GM13977 (cell line): ENCODE measurements around the gene ZNF562.

Experiments used
- DNase-seq: peaks from one replicate; pipeline ENCODE4 v3.0.0; 2012; ENCODE audit warnings: low spot score
- in situ Hi-C: fragments of 300-500 bp; cut with MboI; formaldehyde crosslinking; loops from one replicate; pipeline ENCODE4 v1.12.0; 2022; ENCODE audit warnings: low sequenced_read_pairs, low pct_unique_long_range_greater_than_20kb, mixed read lengths, inconsistent platforms; ENCODE audit not compliant: unreplicated experiment
- TF ChIP-seq, protein P1 (sequence below): IDR thresholded peaks from 2 replicates; pipeline ENCODE4 v1.5.1; 2012; ENCODE audit warnings: mild to moderate bottlenecking, control low read depth; ENCODE audit not compliant: insufficient read depth; ENCODE audit errors: extremely low read depth, missing control alignments

The ZNF562 gene

GRCh38 chr19:9674663-9675357 is at the start of gene ZNF562:
TSS of gene ZNF562 (minus strand) at chr19:9675100. CDS start at chr19:9660744, 14,356 bp downstream.
- DNase-seq = peak; percentile 90
- TF ChIP-seq, protein P1, sequence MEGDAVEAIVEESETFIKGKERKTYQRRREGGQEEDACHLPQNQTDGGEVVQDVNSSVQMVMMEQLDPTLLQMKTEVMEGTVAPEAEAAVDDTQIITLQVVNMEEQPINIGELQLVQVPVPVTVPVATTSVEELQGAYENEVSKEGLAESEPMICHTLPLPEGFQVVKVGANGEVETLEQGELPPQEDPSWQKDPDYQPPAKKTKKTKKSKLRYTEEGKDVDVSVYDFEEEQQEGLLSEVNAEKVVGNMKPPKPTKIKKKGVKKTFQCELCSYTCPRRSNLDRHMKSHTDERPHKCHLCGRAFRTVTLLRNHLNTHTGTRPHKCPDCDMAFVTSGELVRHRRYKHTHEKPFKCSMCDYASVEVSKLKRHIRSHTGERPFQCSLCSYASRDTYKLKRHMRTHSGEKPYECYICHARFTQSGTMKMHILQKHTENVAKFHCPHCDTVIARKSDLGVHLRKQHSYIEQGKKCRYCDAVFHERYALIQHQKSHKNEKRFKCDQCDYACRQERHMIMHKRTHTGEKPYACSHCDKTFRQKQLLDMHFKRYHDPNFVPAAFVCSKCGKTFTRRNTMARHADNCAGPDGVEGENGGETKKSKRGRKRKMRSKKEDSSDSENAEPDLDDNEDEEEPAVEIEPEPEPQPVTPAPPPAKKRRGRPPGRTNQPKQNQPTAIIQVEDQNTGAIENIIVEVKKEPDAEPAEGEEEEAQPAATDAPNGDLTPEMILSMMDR = no peak
- in situ Hi-C loops = no loop called here

DNA sequence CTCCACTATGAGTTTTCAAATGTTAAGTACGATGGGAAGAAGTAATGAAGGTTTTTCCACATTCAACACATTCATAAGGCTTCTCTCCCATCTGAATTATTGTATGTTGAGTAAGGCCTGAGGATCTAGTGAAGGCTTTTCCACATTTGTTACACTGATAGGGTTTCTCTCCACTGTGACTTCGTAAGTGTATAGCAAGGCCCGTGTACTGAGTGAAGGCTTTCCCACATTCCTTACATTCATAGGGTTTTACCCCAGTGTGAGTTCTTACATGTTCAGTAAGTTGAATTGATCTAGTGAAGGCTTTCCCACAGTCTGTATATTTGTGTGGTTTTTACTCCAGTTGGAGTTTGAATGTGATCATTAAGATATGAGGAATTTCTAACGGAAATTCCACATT is 49.3 kb upstream of the ZNF562 start:
- DNase-seq = no peak
- in situ Hi-C loops = no loop called here
- TF ChIP-seq, protein P1 = no peak

- in situ Hi-C loops = no loop called here
- DNase-seq = no peak
- TF ChIP-seq, protein P1 = no peak
Observed at GRCh38 chr19:9721861-9722260, 47.0 kb upstream of the ZNF562 start.

DNA sequence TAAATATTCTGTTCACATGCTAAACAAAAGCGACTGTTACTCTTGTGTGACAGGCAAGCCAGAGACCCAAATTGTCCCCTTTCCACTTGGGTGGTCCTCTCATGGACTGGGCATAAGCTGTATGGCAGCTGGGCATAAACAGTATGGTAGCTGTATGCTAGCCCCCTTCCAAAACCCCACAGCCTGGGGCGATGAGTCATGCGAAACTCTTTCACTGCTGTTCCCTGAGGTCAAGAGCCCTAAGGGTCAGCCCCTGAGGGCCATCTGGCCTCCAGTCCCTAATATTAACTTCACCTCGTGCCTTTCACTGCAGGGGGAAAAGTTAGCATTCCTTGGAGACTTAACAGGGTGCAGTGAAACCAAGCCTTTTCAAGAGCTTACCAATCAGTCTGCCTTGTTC is 45.6 kb upstream of the ZNF562 start:
- DNase-seq = no peak
- TF ChIP-seq, protein P1 = no peak
- in situ Hi-C loops = no loop called here

DNA sequence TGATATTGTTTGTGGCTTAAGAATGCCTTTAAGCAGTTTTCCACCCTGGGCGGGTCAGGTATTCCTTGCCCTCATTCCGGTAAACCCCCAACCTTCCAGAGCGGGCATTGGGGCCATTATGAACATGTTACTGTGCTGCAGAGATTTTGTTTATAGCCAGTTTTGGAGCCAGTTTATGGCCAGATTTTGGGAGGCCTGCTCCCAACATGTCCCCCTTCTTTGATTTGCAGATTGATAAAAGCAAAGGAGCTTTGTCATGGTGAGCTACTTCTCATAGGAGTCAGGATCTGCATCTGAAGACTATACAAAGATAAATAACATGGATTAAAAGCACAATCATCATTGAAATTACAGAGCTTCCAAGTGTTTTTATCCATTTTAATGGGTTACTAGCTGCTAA is 36.9 kb upstream of the ZNF562 start:
- no peak for DNase-seq
- TF ChIP-seq, protein P1 = no peak

GRCh38 chr19:9709305-9709704 is 34.4 kb upstream of the ZNF562 start:
- DNase-seq = no peak
- in situ Hi-C loops = no loop called here
- TF ChIP-seq, protein P1 = no peak

More for the DNA sequence above, 36.9 kb upstream of the ZNF562 start:
- in situ Hi-C loops = no loop called here
